ENCODE data around the gene MAPK14. TPM values are rescaled to one million over a fixed set of nuclear protein-coding genes. Genes with fewer than 3 reads are reported as not detected.

MAPK14 gene
- total and polyA plus RNA-seq, 2 donors (not counting 3 experiments of a cell fraction or from before 2014, with no cell fraction given) = 33.3 to 54.1 TPM

GRCh38 chr6:36147294-36147693, 119.7 kb downstream of the MAPK14 start:
- TF ChIP-seq FOS (IDR thresholded peaks at IDR 0.05; ENCODE audit: borderline replicate concordance, insufficient read depth, low read length) = no peak
- BruUV-seq (replicated peaks) = no TSS peak
- no peak overlapping the region for H3K4me3 ChIP-seq (replicated peaks in 1 of 3; ENCODE audit: insufficient read depth in 1 of 3, low read depth in 1 of 3, low read length in 3 of 3)
- POLR2A ChIA-PET = no interaction called here
- no peaks in the 10 kb centered on the region for H3K4me1 ChIP-seq (ENCODE audit: control insufficient read depth, extremely low read depth, insufficient read depth, low read length)
- intact Hi-C loops (cut with micrococcal nuclease) (no loop called here), dilution Hi-C loops (cut with MboI; ENCODE audit: extremely low pct_ligation_motif_present, low sequenced_read_pairs) (no loop called here)
- no peak for DNase-seq (ENCODE audit: low read depth, low spot score)
- no peaks in the 10 kb centered on the region for H3K9me1 ChIP-seq (replicated peaks; ENCODE audit: control insufficient read depth, extremely low read depth, insufficient read depth, low read length)
- H2AFZ ChIP-seq (ENCODE audit: low read depth, low read length) = no peak overlapping the region
- no peaks in the 10 kb centered on the region for H4K20me1 ChIP-seq (replicated peaks; ENCODE audit: control insufficient read depth, extremely low read depth, insufficient read depth, low read length)
- H3K79me2 ChIP-seq (ENCODE audit: control insufficient read depth, insufficient read depth, low read length) = no peaks in the 10 kb centered on the region
- H3K36me3 ChIP-seq (ENCODE audit: control insufficient read depth in 2 of 2, extremely low read depth in 1 of 2, insufficient read depth in 2 of 2, low read length in 2 of 2) = no peaks in the 10 kb centered on the region
- H3K27ac ChIP-seq (ENCODE audit: insufficient read depth, low read depth, low read length) = no peak overlapping the region
- FAIRE-seq = no peak
- CTCF ChIA-PET = no interaction called here
- H3K9ac ChIP-seq (replicated peaks; ENCODE audit: extremely low read depth, insufficient read depth, low read length) = no peak overlapping the region
- H3K9me3 ChIP-seq (replicated peaks; ENCODE audit: control insufficient read depth, insufficient read depth, low read length) = no peaks in the 10 kb centered on the region
- H3K27me3 ChIP-seq (ENCODE audit: control insufficient read depth in 2 of 2, insufficient read depth in 2 of 2, low read length in 2 of 2) = no peaks in the 10 kb centered on the region
- no peak overlapping the region for H3K4me2 ChIP-seq (ENCODE audit: insufficient read depth, low read length)

- Histone ChIP-seq H3K4me2 (ENCODE audit: insufficient read depth, low read length) (no peak overlapping the region), H3K4me1 (ENCODE audit: control insufficient read depth, extremely low read depth, insufficient read depth, low read length) (no peaks in the 10 kb centered on the region), H3K9me3 (replicated peaks; ENCODE audit: control insufficient read depth, insufficient read depth, low read length) (no peaks in the 10 kb centered on the region), H3K9ac (replicated peaks; ENCODE audit: extremely low read depth, insufficient read depth, low read length) (no peak overlapping the region), H3K4me3 (replicated peaks in 1 of 3; ENCODE audit: insufficient read depth in 1 of 3, low read depth in 1 of 3, low read length in 3 of 3) (no peak overlapping the region), H3K27ac (ENCODE audit: insufficient read depth, low read depth, low read length) (no peak overlapping the region), H3K9me1 (replicated peaks; ENCODE audit: control insufficient read depth, extremely low read depth, insufficient read depth, low read length) (no peaks in the 10 kb centered on the region), H3K36me3 (ENCODE audit: control insufficient read depth in 2 of 2, extremely low read depth in 1 of 2, insufficient read depth in 2 of 2, low read length in 2 of 2) (no peaks in the 10 kb centered on the region), H2AFZ (ENCODE audit: low read depth, low read length) (no peak overlapping the region), H3K79me2 (ENCODE audit: control insufficient read depth, insufficient read depth, low read length) (no peaks in the 10 kb centered on the region), H3K27me3 (ENCODE audit: control insufficient read depth in 2 of 2, insufficient read depth in 2 of 2, low read length in 2 of 2) (peaks cover 0 to under 1% of the 10 kb centered on the region in 2 experiments), H4K20me1 (replicated peaks; ENCODE audit: control insufficient read depth, extremely low read depth, insufficient read depth, low read length) (no peaks in the 10 kb centered on the region)
- ChIA-PET POLR2A (no interaction called here), CTCF (interaction anchor here (2.4 kb wide), 1 partner anchor 26 kb away, joined by 6 read pairs; no protein-coding TSS in a partner anchor)
- no peak for TF ChIP-seq MYC (IDR thresholded peaks at IDR 0.05; ENCODE audit: low read depth, low read length)
- no peak for TF ChIP-seq JUN (IDR thresholded peaks at IDR 0.05; ENCODE audit: borderline replicate concordance, insufficient read depth, insufficient read length, low read depth)
- no peak for TF ChIP-seq FOS (IDR thresholded peaks at IDR 0.05; ENCODE audit: borderline replicate concordance, insufficient read depth, low read length)
- no peak for TF ChIP-seq EZH2 (IDR thresholded peaks at IDR 0.05; ENCODE audit: borderline replicate concordance, low read depth, low read length, severe bottlenecking)
- TF ChIP-seq POLR2AphosphoS5 (IDR thresholded peaks at IDR 0.05; ENCODE audit: insufficient read depth, low read depth, low read length) = no peak
- no peak for TF ChIP-seq GATA2 (IDR thresholded peaks at IDR 0.05; ENCODE audit: insufficient read depth, insufficient read length, low read depth, low read length)
- TF ChIP-seq POLR2A (IDR thresholded peaks at IDR 0.05; ENCODE audit: low read depth, low read length) = no peak
- TF ChIP-seq MAX (IDR thresholded peaks at IDR 0.05; ENCODE audit: insufficient read depth, insufficient read length) = no peak
- no peak for TF ChIP-seq CTCF (IDR thresholded peaks at IDR 0.05; ENCODE audit: extremely low read depth in 1 of 2, insufficient read depth in 1 of 2, low read depth in 1 of 2, low read length in 2 of 2)
- intact Hi-C loops (cut with micrococcal nuclease) (no loop called here), dilution Hi-C loops (cut with MboI; ENCODE audit: extremely low pct_ligation_motif_present, low sequenced_read_pairs) (no loop called here)
- no TSS peak for BruUV-seq (replicated peaks)
- FAIRE-seq (no peak), DNase-seq (ENCODE audit: low read depth, low spot score) (no peak)
Measured at GRCh38 chr6:36149476-36149875, 121.9 kb downstream of the MAPK14 start.
